ENCODE results near the gene FILIP1L. TPM values are rescaled to one million over a fixed set of nuclear protein-coding genes. Genes with fewer than 3 reads are reported as not detected.

The FILIP1L gene
- total RNA-seq, 4 donors from 2014 or later = 26.7 to 46.3 (median 30.8) TPM

DNA sequence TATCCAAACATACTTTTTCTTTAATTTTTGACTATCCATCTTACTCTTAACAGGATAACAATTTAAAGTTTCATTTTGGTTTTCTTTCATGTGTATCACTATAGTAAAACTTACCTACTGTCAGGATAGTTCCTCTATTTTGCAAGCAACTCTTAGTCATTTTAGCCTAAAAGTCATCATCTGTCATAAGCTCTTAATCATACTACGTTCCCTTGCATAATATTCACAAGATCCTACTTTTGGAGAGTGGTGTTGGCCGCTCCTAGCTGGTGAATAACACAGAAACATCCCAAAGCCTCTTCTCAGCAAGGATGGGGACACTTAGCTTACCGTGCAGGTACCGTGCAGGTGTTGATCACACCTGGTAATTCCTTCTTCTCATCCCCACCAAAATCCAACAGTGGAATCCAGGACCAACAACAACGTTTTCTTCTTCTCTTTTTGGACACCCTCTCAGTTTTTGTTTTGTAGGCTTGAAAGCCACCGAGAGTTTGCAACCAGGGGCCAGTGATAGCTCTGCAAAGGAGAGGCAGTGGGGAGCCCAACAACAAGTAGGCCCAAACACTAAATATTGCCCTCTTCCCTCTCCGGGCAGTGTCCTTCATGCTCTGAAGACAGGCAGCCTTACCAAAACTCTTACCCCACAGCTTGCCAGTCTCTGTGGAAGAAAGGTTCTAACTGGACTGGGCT is 433 bp downstream of the FILIP1L start:
- no peak for DNase-seq (ENCODE audit: low spot score in 2 of 2)
- H3K27me3 ChIP-seq = no peaks in the 10 kb centered on the region
- H3K4me1 ChIP-seq = no peaks in the 10 kb centered on the region
- 92 to 96% methylated on average over 7 of the region's 7 CpGs for WGBS, 2 donors
- TF ChIP-seq, protein P1, sequence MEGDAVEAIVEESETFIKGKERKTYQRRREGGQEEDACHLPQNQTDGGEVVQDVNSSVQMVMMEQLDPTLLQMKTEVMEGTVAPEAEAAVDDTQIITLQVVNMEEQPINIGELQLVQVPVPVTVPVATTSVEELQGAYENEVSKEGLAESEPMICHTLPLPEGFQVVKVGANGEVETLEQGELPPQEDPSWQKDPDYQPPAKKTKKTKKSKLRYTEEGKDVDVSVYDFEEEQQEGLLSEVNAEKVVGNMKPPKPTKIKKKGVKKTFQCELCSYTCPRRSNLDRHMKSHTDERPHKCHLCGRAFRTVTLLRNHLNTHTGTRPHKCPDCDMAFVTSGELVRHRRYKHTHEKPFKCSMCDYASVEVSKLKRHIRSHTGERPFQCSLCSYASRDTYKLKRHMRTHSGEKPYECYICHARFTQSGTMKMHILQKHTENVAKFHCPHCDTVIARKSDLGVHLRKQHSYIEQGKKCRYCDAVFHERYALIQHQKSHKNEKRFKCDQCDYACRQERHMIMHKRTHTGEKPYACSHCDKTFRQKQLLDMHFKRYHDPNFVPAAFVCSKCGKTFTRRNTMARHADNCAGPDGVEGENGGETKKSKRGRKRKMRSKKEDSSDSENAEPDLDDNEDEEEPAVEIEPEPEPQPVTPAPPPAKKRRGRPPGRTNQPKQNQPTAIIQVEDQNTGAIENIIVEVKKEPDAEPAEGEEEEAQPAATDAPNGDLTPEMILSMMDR (IDR thresholded peaks at IDR 0.05) = no peak
- H3K9me3 ChIP-seq = no peaks in the 10 kb centered on the region
- no peak overlapping the region for H3K27ac ChIP-seq
- H3K36me3 ChIP-seq = peaks cover 0 to 5% (median 0%) of the 10 kb centered on the region in 3 donors
- H3K4me3 ChIP-seq = no peak overlapping the region

DNA sequence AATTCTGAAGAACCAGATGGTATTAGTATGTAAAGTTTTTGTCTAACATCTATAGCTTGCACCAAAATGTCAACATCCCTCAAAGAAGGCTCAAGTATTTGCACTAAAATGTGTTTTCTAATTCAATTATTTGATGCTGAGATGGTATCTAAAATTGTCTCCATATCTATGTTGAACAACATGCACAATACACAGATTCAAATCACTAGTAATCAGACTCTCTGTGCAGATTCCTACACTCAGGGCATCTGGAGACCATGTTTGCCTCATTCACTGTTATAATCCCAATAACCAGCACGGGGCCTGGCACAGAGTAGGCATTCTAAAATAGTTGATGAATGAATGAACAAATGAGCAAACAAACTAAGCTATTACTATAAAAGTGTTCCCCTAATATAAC is 2.6 kb downstream of the FILIP1L start:
- DNase-seq (ENCODE audit: low spot score in 2 of 2) = no peak
- H3K27me3 ChIP-seq = no peaks in the 10 kb centered on the region
- TF ChIP-seq, protein P1 (IDR thresholded peaks at IDR 0.05) = no peak
- TF ChIP-seq POLR2A (IDR thresholded peaks at IDR 0.05) (no peak), EP300 (IDR thresholded peaks at IDR 0.05) (no peak)
- H3K4me3 ChIP-seq = no peak overlapping the region
- 85 to 87% methylated on average over 1 of the region's 1 CpG for WGBS, 2 donors
- H3K9me3 ChIP-seq = no peaks in the 10 kb centered on the region
- no peak overlapping the region for H3K27ac ChIP-seq
- peaks cover 0 to 5% (median 0%) of the 10 kb centered on the region in 3 donors for H3K36me3 ChIP-seq
- H3K4me1 ChIP-seq = peaks cover 0 to 8% (median 3%) of the 10 kb centered on the region in 4 donors

DNA sequence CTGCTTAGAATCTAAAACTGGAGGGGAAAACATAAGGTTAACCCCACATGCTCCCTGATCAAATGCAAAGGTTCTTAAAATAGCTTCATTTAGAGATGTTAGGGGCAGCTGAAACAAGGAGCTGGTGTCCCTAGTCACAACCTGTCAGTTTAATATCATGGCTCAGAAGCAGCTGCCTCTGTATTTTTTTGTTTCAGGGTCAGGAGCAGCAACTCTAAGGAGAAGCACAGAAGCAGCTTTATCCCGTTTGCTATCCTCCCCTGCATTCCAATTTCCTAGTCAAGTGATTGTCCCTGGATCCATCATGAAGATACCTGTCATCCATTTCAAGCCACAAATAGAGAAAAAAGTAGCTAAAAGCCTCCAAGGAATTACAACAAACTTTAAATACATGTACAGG is 4.1 kb downstream of the FILIP1L start:
- Histone ChIP-seq H3K27me3 (no peaks in the 10 kb centered on the region), H3K36me3 (peaks cover 0 to 5% (median 0%) of the 10 kb centered on the region in 3 donors), H3K27ac (no peak overlapping the region), H3K4me3 (no peak overlapping the region), H3K9me3 (no peaks in the 10 kb centered on the region), H3K4me1 (peaks cover 0 to 23% (median 3%) of the 10 kb centered on the region in 4 donors)
- DNase-seq (ENCODE audit: low spot score in 2 of 2) = no peak
- 75 to 93% methylated on average over 1 of the region's 1 CpG for WGBS, 2 donors
- TF ChIP-seq, protein P1 (IDR thresholded peaks at IDR 0.05) = no peak
- no peak for TF ChIP-seq EP300 (IDR thresholded peaks at IDR 0.05)

GRCh38 chr3:100108464-100109079 is 5.7 kb downstream of the FILIP1L start:
- TF ChIP-seq, protein P1 (IDR thresholded peaks at IDR 0.05) = no peak
- H3K36me3 ChIP-seq = no peaks in the 10 kb centered on the region
- H3K27me3 ChIP-seq = no peaks in the 10 kb centered on the region
- no peaks in the 10 kb centered on the region for H3K9me3 ChIP-seq
- H3K4me3 ChIP-seq = no peak overlapping the region
- DNase-seq (ENCODE audit: low spot score in 2 of 2) = no peak
- WGBS, 2 donors = 81 to 93% methylated on average over 7 of the region's 7 CpGs
- peaks cover 0 to 35% (median 6%) of the 10 kb centered on the region in 4 donors for H3K4me1 ChIP-seq
- no peak overlapping the region for H3K27ac ChIP-seq

DNA sequence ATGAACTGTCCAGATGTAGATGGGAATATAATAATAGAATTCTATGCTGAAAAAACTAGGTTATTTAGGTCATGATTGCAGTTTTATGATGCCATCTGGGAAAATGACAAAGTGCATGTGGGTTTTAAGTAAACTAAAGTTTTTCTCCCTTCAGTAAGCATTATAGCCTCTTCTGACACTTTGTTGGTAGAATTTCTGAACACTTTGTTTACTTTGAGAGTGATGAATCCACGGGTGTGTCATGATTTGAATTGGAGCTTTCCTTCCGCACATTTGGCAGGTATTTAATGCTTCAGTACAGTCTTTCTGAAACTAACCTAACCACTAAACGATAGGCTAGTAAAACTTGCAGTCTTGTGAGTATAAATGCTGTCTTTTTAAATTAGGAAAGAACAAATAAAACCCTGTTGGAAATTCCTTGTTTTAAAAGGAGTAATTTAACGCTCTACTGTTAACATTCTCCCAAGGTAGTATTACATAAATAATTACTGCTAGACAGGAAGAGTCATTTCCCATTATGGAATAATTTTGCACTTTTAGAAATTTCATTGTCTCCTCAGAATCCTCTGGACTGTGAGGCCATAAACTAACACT is 7.0 kb downstream of the FILIP1L start:
- Histone ChIP-seq H3K27ac (no peak overlapping the region), H3K4me1 (peaks cover 0 to 35% (median 6%) of the 10 kb centered on the region in 4 donors), H3K27me3 (no peaks in the 10 kb centered on the region), H3K9me3 (no peaks in the 10 kb centered on the region), H3K4me3 (no peak overlapping the region), H3K36me3 (no peaks in the 10 kb centered on the region)
- no peak for DNase-seq (ENCODE audit: low spot score in 2 of 2)
- WGBS, 2 donors = 58 to 61% methylated on average over 4 of the region's 4 CpGs
- no peak for TF ChIP-seq EP300 (IDR thresholded peaks at IDR 0.05)
